ENCODE results near the gene CHMP3. TPM values are rescaled to one million over a fixed set of nuclear protein-coding genes. Genes with fewer than 3 reads are reported as not detected.

CHMP3 gene
- total RNA-seq, 1 donor from 2014 or later, result 83.7 TPM

DNA sequence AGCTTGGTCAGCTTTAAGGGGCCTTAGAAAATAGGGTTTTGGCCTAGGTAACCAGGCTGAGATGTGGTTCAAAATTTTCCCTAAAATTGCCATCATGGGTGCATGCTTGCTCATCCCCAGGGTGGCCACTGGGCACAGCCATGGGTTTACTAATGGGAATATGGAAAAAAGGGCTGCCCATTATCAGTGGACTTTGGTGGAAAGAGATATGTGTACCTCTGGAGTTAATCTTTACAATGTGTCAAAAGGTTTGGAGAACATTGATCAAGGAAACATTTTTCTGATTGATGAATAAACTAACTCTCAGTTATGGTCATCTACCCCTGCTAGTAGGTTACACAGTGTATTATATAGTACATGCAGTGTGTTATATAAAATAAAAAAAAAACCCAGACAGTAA, 109.0 kb downstream of the CHMP3 start:
- Mint-ChIP-seq H3K36me3 (ENCODE audit: low read depth) (peaks cover 36% of the 10 kb centered on the region), H3K27me3 (ENCODE audit: low read depth) (no peaks in the 10 kb centered on the region), H3K4me3 (no peak overlapping the region), H3K9me3 (no peaks in the 10 kb centered on the region), H3K4me1 (no peaks in the 10 kb centered on the region), H3K27ac (ENCODE audit: unreplicated experiment) (no peak overlapping the region)
- DNase-seq (ENCODE audit: low read depth, low spot score), result no peak
- TF ChIP-seq, protein P1, sequence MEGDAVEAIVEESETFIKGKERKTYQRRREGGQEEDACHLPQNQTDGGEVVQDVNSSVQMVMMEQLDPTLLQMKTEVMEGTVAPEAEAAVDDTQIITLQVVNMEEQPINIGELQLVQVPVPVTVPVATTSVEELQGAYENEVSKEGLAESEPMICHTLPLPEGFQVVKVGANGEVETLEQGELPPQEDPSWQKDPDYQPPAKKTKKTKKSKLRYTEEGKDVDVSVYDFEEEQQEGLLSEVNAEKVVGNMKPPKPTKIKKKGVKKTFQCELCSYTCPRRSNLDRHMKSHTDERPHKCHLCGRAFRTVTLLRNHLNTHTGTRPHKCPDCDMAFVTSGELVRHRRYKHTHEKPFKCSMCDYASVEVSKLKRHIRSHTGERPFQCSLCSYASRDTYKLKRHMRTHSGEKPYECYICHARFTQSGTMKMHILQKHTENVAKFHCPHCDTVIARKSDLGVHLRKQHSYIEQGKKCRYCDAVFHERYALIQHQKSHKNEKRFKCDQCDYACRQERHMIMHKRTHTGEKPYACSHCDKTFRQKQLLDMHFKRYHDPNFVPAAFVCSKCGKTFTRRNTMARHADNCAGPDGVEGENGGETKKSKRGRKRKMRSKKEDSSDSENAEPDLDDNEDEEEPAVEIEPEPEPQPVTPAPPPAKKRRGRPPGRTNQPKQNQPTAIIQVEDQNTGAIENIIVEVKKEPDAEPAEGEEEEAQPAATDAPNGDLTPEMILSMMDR (conservative IDR thresholded peaks at IDR 0.05), result no peak

DNA sequence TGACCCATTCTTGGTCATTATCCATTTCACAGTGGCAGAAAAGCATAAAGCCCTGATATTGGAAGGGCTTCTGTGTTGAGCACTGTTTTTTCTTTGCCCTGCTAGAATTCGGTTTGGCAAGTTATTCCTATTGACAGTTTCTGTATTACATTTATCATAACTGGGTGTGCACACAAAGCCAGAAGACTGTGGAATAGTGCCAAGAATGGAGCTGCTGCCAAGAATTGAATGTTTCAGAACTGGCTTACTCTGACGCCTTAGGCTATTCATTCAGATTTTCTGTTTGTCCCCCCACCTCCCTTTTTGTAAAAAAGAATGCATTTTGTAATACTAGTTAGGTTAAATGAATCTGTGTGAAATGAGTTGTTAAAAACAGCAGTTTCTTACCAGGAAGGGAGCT, 109.4 kb downstream of the CHMP3 start:
- Mint-ChIP-seq H3K36me3 (ENCODE audit: low read depth) (peaks cover 34% of the 10 kb centered on the region), H3K4me3 (no peak overlapping the region), H3K4me1 (no peaks in the 10 kb centered on the region), H3K27me3 (ENCODE audit: low read depth) (no peaks in the 10 kb centered on the region), H3K9me3 (no peaks in the 10 kb centered on the region), H3K27ac (ENCODE audit: unreplicated experiment) (no peak overlapping the region)
- no peak for DNase-seq (ENCODE audit: low read depth, low spot score)
- TF ChIP-seq, protein P1 (conservative IDR thresholded peaks at IDR 0.05), result no peak

Other genes starting within 250 kb of the CHMP3 start
- 12.0 and 12.3 TPM in 2 replicates for gene REEP1, start 225.8 kb downstream of the CHMP3 start, total RNA-seq
- 51.2 and 55.4 TPM in 2 replicates for gene KDM3A, start 122.1 kb downstream of the CHMP3 start, total RNA-seq
- gene RNF103, start 60.4 kb upstream of the CHMP3 start, total RNA-seq, result 13.5 and 13.8 TPM in 2 replicates
- gene RMND5A, start 156.8 kb upstream of the CHMP3 start, total RNA-seq, result 36.2 and 40.1 TPM in 2 replicates
- 0.16 and 0.54 TPM in 2 replicates for gene CD8A, start 227.5 kb upstream of the CHMP3 start, total RNA-seq